ENCODE data around the gene ELL2.

DNA sequence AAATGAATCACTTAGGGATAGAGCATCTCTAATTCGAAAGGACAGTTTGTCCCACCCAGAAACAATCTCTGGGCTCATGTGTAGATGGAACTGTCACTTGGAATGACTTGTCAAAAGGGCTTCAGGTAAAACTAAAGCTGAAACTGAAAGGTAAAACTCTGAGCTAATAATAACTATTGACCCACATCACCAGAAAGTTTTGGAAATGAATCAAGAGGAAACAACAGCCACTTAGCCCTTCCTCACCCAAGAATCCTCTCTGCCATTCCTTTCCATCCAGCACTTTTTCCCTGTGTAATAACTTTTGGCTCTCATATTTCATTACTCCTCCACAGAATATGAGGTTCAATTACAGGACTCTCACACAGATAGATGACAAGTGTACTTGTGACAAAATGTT, 125.1 kb downstream of the ELL2 start:
- TF ChIP-seq GATA2 (IDR thresholded peaks at IDR 0.05; ENCODE audit: low read depth, low read length), result no peak
- TF ChIP-seq GATA3 (IDR thresholded peaks at IDR 0.05; ENCODE audit: low read depth, low read length), result no peak

Data from SH-SY5Y (cell line).